GM18951 (cell line): Measurements from ENCODE around the gene RABL2A.
"Not testable (repeated sequence)": the region's sequence is repeated elsewhere in the genome, so short reads cannot be mapped to it uniquely, and the experiment has no call there.

Experiments used
- POLR2A ChIP-seq: IDR thresholded peaks from 4 replicates; pipeline ENCODE4 v1.6.1; 2011; ENCODE audit warnings: mild to moderate bottlenecking; ENCODE audit not compliant: insufficient read length, insufficient read depth; ENCODE audit errors: extremely low read depth
- in situ Hi-C: fragments of 300-500 bp; cut with MboI; formaldehyde crosslinking; loops from one replicate; pipeline ENCODE4 v1.12.0; 2022; ENCODE audit warnings: low sequenced_read_pairs, mixed read lengths, inconsistent platforms; ENCODE audit not compliant: unreplicated experiment

The RABL2A gene

GRCh38 chr2:113669013-113669412 lies 41.9 kb downstream of the RABL2A start:
- in situ Hi-C loops, result not testable (repeated sequence)

- in situ Hi-C loops, result no loop called here
- no peak for TF ChIP-seq POLR2A
Observed at GRCh38 chr2:113672326-113672932, 45.4 kb downstream of the RABL2A start.

DNA sequence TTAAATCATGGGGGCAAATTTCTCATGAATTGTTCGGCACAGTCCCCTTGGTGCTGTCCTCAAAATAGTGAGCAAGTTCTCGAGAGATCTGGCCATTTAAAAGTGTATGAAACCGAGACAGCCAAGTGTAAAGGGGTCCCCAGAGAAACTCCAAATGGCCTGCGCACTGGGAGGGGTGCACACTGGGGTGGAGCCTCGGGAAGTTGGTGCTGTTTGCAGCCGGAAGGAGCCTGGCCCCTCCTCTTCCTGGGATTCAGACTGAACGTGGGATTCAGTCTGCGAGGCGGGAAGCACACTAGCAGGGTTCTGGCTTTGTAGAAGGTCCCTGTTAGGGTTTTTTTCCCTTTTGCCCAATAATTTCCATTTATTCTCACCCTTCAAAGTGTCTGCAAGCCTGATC lies 48.8 kb downstream of the RABL2A start:
- in situ Hi-C loops, result no loop called here
- TF ChIP-seq POLR2A, result no peak

GRCh38 chr2:113676623-113677266 lies 49.7 kb downstream of the RABL2A start:
- in situ Hi-C loops, result no loop called here

DNA sequence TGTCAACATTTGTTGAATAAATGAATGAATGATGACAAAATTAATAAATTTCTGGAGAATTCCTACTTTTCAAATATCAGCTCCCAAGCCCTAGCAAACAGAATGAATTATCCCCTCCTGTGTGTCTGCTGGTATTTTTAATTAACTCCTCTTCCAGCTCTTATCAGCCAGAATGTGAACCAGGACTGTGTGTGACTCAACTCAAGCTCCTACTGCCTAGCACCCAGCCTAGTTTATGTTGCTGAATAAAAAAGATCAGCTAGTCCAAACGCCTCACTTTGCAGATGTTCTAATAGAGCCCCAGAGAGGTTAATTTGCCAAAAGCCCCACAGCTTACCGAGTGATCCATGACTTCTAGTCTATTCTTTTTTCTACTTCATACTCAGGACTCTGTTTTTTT lies 50.3 kb downstream of the RABL2A start:
- in situ Hi-C loops, result no loop called here
- TF ChIP-seq POLR2A, result no peak

More at GRCh38 chr2:113676623-113677266, 49.7 kb downstream of the RABL2A start:
- TF ChIP-seq POLR2A, result no peak

DNA sequence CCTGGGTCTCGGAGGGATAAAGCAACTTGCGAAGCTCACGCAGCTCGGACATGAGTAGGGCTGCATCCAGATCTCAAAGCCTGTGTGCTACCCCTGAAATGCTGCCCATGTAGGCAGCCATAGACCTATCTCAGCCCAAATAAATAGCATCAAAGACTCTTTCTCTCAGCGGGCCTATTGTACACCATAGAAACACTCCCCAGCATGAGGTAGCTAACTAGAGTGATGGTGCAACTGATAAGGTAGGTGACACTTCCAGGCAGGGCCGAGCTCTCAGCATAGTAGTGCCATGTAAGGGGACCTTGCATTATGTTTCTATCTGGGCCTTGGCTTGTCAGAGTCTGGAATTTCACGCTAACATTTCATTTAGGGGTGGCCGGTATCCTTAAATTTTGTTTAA lies 52.4 kb downstream of the RABL2A start:
- no peak for TF ChIP-seq POLR2A
- in situ Hi-C loops, result no loop called here

- no peak for TF ChIP-seq POLR2A
- in situ Hi-C loops, result no loop called here
Observed at GRCh38 chr2:113685471-113685870, 58.4 kb downstream of the RABL2A start.

DNA sequence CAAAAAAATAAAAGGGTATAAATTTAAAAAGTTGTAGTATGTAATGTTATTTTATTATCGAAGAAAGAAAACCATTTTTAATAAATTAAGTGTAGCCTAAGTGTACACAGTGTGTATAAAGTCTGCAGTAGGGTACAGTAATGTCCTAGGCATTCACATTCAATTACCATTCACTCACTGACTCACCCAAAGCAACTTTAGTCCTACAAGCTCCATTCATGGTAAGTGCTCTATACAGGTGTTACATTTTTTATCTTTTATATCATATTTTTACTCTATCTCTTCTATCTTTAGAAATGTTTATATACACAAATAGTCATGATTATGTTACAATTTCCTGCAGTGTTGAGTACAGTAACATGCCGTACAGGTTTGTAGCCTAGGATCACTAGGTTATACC lies 59.5 kb downstream of the RABL2A start:
- in situ Hi-C loops, result no loop called here
- TF ChIP-seq POLR2A, result no peak

DNA sequence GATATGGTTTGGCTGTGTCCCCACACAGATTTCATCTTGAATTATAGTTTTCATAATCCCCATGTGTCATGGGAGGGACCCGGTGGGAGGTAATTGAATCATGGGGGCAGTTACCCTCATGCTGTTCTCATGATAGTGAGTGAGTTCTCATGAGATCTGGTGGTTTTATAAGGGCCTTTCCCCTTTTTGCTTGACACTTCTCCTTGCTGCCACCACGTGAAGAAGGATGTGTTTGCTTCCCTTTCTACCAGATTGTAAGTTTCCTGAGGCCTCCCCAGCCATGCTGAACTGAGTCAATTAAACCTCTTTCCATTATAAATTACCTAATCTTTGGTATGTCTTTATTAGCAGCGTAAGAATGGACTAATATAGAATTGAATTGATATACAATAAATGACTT lies 63.8 kb downstream of the RABL2A start:
- in situ Hi-C loops, result not testable (repeated sequence)
